Mammary epithelial cell (primary cell): ENCODE results near the gene C20orf96.

ENCODE experiments used
- EZH2 ChIP-seq: IDR thresholded peaks from 2 replicates; pipeline ENCODE4 v1.6.1; 2012; ENCODE audit warnings: low read length, inconsistent platforms, borderline replicate concordance
- TF ChIP-seq, protein P1 (sequence below), 2 donors: IDR thresholded peaks in 1 of 2; conservative IDR thresholded peaks in 1 of 2; 2 replicates each; pipeline ENCODE4 v1.5.1; 2011 to 2012; ENCODE audit warnings: inconsistent platforms in 2 of 2, low read length in 2 of 2, mild to moderate bottlenecking in 2 of 2, control low read depth in 1 of 2, low read depth in 1 of 2; ENCODE audit not compliant: insufficient read depth in 1 of 2; ENCODE audit errors: extremely low read depth in 1 of 2

DNA sequence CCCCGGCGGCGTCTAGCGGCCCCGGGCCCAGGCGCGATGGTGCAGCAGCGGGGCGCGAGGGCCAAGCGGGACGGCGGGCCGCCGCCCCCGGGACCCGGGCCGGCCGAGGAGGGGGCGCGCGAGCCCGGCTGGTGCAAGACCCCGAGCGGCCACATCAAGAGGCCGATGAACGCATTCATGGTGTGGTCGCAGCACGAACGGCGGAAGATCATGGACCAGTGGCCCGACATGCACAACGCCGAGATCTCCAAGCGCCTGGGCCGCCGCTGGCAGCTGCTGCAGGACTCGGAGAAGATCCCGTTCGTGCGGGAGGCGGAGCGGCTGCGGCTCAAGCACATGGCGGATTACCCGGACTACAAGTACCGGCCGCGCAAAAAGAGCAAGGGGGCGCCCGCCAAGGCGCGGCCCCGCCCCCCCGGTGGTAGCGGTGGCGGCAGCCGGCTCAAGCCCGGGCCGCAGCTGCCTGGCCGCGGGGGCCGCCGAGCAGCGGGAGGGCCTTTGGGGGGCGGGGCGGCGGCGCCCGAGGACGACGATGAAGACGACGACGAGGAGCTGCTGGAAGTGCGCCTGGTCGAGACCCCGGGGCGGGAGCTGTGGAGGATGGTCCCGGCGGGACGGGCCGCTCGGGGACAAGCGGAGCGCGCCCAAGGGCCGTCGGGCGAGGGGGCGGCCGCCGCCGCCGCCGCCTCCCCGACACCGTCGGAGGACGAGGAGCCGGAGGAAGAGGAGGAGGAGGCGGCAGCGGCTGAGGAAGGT lies 35.5 kb upstream of the C20orf96 start:
- TF ChIP-seq, protein P1, sequence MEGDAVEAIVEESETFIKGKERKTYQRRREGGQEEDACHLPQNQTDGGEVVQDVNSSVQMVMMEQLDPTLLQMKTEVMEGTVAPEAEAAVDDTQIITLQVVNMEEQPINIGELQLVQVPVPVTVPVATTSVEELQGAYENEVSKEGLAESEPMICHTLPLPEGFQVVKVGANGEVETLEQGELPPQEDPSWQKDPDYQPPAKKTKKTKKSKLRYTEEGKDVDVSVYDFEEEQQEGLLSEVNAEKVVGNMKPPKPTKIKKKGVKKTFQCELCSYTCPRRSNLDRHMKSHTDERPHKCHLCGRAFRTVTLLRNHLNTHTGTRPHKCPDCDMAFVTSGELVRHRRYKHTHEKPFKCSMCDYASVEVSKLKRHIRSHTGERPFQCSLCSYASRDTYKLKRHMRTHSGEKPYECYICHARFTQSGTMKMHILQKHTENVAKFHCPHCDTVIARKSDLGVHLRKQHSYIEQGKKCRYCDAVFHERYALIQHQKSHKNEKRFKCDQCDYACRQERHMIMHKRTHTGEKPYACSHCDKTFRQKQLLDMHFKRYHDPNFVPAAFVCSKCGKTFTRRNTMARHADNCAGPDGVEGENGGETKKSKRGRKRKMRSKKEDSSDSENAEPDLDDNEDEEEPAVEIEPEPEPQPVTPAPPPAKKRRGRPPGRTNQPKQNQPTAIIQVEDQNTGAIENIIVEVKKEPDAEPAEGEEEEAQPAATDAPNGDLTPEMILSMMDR (conservative IDR thresholded peaks at IDR 0.05 in 1 of 2, IDR thresholded peaks at IDR 0.05 in 1 of 2; ENCODE audit: extremely low read depth in 1 of 2, insufficient read depth in 1 of 2, low read depth in 1 of 2, low read length in 2 of 2) = no peak
- no peak for TF ChIP-seq EZH2
